ENCODE measurements around the gene VGLL3.

Gene VGLL3

DNA sequence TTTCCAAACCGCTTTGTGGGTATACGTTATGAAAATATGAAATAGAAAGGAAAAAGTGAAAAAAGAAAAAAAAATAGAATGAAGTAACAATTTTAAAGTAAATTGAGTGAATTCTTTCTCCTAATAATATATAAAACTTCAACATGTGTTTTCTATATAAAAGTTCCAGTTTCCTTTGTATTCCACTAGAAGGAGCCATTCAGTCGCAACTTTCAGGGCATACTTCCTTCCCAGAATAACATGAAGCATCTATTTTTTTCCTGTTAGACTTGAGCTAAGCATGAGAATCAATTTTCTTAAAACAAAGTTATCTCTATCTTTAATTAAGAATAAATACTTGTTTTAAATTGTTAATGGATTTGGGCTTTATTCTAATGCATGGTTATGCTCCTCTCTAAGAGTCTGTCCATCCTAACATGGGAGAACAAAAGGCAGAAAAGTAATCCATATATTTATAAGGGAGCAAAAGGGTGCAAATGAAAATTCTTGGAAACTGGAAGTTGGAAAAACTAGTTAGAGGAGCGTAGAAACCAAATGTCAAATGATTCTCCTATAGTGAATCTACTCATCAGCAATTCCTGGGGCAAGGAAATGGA lies 16.0 kb upstream of the VGLL3 start:
- no peak overlapping the region for H3K9ac ChIP-seq (ENCODE audit: insufficient read length)
- DNase-seq (ENCODE audit: low read depth, low spot score) = no peak
- H3K27ac ChIP-seq = no peak overlapping the region
- TF ChIP-seq FOXP2 (optimal IDR thresholded peaks at IDR 0.05; ENCODE audit: control extremely low read depth, extremely low read length, insufficient read depth) (no peak), EZH2 (IDR thresholded peaks at IDR 0.05) (no peak), POLR2AphosphoS5 (IDR thresholded peaks at IDR 0.05; ENCODE audit: borderline replicate concordance, low read depth, low read length) (no peak)
- no peaks in the 10 kb centered on the region for H3K9me3 ChIP-seq (ENCODE audit: low read depth, low read length)
- H3K36me3 ChIP-seq (ENCODE audit: insufficient read depth, low read length) = no peaks in the 10 kb centered on the region
- no peak overlapping the region for H3K4me3 ChIP-seq

DNA sequence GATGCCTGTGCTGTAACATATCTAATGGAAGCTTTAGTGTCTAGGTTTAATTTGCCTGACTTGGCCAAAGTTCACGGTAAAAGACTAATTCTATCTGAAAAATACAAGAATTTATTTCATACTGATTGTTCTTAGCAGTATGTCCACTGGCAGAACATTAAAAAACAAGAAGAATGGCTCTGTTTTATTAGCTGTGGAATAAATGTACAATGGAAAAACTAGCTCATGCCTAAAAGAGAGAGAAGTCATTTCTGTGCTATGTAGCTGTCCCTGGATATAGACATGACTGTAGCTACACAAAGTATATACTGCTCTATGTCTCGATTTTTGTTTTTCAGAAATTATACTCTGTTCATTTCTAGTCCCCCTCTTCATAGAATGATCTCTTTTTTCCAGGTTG lies 13.9 kb upstream of the VGLL3 start:
- TF ChIP-seq FOXP2 (optimal IDR thresholded peaks at IDR 0.05; ENCODE audit: control extremely low read depth, extremely low read length, insufficient read depth) (no peak), POLR2AphosphoS5 (IDR thresholded peaks at IDR 0.05; ENCODE audit: borderline replicate concordance, low read depth, low read length) (no peak), EZH2 (IDR thresholded peaks at IDR 0.05) (no peak)
- Histone ChIP-seq H3K27ac (no peak overlapping the region), H3K4me3 (no peak overlapping the region), H3K9ac (ENCODE audit: insufficient read length) (no peak overlapping the region), H3K9me3 (ENCODE audit: low read depth, low read length) (no peaks in the 10 kb centered on the region), H3K36me3 (ENCODE audit: insufficient read depth, low read length) (no peaks in the 10 kb centered on the region)
- no peak for DNase-seq (ENCODE audit: low read depth, low spot score)

DNA sequence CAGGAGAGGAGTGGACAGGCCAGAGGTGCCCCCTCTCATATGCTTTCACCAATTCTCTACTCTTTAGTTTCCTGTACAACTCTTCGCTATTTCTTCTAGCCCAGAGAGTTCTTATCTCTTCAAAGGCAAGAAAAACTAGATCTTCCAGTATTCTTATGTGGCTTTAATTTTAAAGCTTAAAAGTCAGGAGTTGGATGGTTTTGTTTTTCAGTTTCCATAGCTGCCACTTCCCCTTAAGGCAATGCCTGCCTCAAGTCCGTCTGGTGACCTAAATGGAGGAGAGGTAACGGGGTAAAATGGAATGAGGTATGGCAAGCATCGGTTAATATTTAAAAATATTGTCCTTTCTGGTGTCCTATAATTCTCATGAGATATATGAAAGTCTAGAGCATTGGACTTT lies 11.4 kb upstream of the VGLL3 start:
- TF ChIP-seq FOXP2 (optimal IDR thresholded peaks at IDR 0.05; ENCODE audit: control extremely low read depth, extremely low read length, insufficient read depth) (no peak), POLR2AphosphoS5 (IDR thresholded peaks at IDR 0.05; ENCODE audit: borderline replicate concordance, low read depth, low read length) (no peak), EZH2 (IDR thresholded peaks at IDR 0.05) (no peak)

DNA sequence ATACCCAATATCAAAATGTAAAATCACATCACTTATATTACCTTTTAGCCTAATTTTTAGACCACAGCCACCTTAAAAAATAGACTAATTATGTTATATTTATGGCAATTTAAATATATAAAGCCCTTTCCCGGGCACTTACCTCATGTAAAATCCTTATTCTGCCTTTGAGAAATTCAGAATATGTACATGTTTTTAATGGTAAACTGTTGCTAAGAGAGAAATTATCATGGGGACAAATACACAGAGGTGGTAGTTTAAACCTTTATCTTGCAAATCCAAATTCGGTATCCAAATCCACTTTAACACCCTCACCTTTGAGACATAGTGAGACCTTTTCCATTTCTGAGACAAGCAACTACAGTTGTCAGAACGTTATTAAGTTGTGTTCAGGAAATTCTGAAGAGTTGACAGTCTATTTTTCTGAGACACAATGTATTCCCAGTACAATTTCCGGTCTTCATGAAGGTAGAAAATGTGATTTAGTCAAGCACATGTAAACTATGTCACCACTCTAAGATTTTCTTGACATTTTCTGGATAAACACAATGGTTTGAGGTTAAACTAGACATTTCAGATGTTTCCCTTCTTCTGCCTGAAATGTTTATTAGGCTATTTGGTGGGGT lies 10.6 kb upstream of the VGLL3 start:
- Histone ChIP-seq H3K9me3 (ENCODE audit: low read depth, low read length) (no peaks in the 10 kb centered on the region), H3K36me3 (ENCODE audit: insufficient read depth, low read length) (no peaks in the 10 kb centered on the region), H3K9ac (ENCODE audit: insufficient read length) (no peak overlapping the region), H3K27ac (no peak overlapping the region), H3K4me3 (no peak overlapping the region)
- no peak for DNase-seq (ENCODE audit: low read depth, low spot score)
- TF ChIP-seq EZH2 (IDR thresholded peaks at IDR 0.05) (no peak), POLR2AphosphoS5 (IDR thresholded peaks at IDR 0.05; ENCODE audit: borderline replicate concordance, low read depth, low read length) (no peak), FOXP2 (optimal IDR thresholded peaks at IDR 0.05; ENCODE audit: control extremely low read depth, extremely low read length, insufficient read depth) (no peak)

More for the DNA sequence above, 11.4 kb upstream of the VGLL3 start:
- Histone ChIP-seq H3K27ac (no peak overlapping the region), H3K36me3 (ENCODE audit: insufficient read depth, low read length) (no peaks in the 10 kb centered on the region), H3K4me3 (no peak overlapping the region), H3K9me3 (ENCODE audit: low read depth, low read length) (no peaks in the 10 kb centered on the region), H3K9ac (ENCODE audit: insufficient read length) (no peak overlapping the region)
- no peak for DNase-seq (ENCODE audit: low read depth, low spot score)

DNA sequence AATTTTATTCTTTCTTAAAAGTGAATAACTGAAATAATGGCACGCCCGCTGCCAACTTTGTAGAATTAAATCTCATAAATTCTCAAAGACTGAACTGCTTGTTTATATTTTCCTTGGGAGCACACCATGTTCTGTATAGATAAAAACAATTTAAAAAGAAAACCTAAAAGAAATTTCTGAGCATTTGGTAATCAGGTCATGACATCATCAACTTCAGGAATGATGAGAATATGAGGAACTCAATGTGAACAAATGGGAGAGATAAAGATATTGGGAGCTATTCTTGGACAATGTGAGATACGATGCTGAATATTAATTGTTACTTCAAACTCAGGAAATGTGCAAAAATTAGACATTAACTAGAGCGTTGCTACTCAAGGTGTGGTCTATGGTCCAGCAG lies 10.0 kb upstream of the VGLL3 start:
- no peak overlapping the region for H3K4me3 ChIP-seq
- DNase-seq (ENCODE audit: low read depth, low spot score) = no peak
- H3K9me3 ChIP-seq (ENCODE audit: low read depth, low read length) = no peaks in the 10 kb centered on the region

DNA sequence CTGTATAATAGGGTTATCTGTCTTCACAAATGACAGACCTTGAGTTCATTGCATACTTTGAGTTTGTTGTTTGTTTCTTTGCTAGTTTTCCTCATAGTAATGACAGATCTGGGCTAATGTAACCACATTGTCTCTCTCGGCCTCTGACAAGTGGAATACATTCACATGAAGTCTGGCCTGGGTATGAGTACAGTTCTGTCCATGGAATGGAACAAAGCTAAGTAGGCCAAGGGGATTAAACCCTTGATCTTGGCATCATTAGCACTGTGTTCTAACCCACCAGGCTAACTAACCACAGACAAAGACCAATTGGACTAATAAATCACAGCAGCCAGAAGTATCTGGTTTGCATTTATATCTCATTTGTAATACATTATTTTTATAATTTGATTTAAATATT lies 7.6 kb upstream of the VGLL3 start:
- H3K4me3 ChIP-seq = no peak overlapping the region
- H3K36me3 ChIP-seq (ENCODE audit: insufficient read depth, low read length) = no peaks in the 10 kb centered on the region
- DNase-seq (ENCODE audit: low read depth, low spot score) = no peak
- no peak overlapping the region for H3K27ac ChIP-seq
- no peaks in the 10 kb centered on the region for H3K9me3 ChIP-seq (ENCODE audit: low read depth, low read length)
- no peak overlapping the region for H3K9ac ChIP-seq (ENCODE audit: insufficient read length)
- no peak for TF ChIP-seq POLR2AphosphoS5 (IDR thresholded peaks at IDR 0.05; ENCODE audit: borderline replicate concordance, low read depth, low read length)
- TF ChIP-seq FOXP2 (optimal IDR thresholded peaks at IDR 0.05; ENCODE audit: control extremely low read depth, extremely low read length, insufficient read depth) = no peak
- TF ChIP-seq EZH2 (IDR thresholded peaks at IDR 0.05) = no peak

More for the DNA sequence above, 10.0 kb upstream of the VGLL3 start:
- TF ChIP-seq FOXP2 (optimal IDR thresholded peaks at IDR 0.05; ENCODE audit: control extremely low read depth, extremely low read length, insufficient read depth) (no peak), EZH2 (IDR thresholded peaks at IDR 0.05) (no peak), POLR2AphosphoS5 (IDR thresholded peaks at IDR 0.05; ENCODE audit: borderline replicate concordance, low read depth, low read length) (no peak)
- Histone ChIP-seq H3K27ac (no peak overlapping the region), H3K9ac (ENCODE audit: insufficient read length) (no peak overlapping the region), H3K36me3 (ENCODE audit: insufficient read depth, low read length) (no peaks in the 10 kb centered on the region)

DNA sequence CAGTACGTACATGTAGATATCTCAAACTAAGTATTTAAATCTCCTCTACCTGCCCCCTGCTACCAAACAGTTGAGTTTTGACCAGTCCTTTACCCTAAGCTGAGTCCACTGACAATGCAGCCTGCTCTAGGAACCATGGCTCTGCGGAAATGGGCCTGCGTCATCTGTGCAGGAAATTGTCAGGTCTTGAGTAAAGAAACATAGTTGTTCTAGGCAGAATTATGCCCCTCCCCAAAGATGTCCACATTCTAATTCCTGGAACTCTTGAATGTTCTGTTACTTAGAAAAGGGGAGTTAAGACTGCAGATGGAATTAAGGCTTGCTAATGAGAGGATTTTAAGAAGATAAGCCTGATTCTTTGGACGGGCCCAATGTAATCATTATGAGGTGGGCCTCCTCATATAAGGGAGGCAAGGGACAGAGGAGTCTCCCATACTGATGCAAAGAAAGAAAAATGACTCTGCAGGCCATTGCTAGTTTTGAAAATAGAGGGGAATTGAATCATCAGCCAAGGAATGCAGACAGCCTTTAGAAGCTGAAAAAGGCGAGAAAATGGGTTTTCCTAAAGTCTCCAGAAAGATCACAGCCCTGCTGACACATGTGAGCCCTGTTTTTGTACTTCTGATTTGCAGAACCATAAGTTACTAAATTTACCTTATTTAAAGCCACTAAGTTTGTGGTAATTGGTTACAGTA lies 5.5 kb upstream of the VGLL3 start:
- no peaks in the 10 kb centered on the region for H3K9me3 ChIP-seq (ENCODE audit: low read depth, low read length)
- no peak overlapping the region for H3K9ac ChIP-seq (ENCODE audit: insufficient read length)
- no peak overlapping the region for H3K27ac ChIP-seq
- no peak for DNase-seq (ENCODE audit: low read depth, low spot score)
- no peaks in the 10 kb centered on the region for H3K36me3 ChIP-seq (ENCODE audit: insufficient read depth, low read length)
- no peak overlapping the region for H3K4me3 ChIP-seq
- no peak for TF ChIP-seq POLR2AphosphoS5 (IDR thresholded peaks at IDR 0.05; ENCODE audit: borderline replicate concordance, low read depth, low read length)
- TF ChIP-seq EZH2 (IDR thresholded peaks at IDR 0.05) = no peak
- no peak for TF ChIP-seq FOXP2 (optimal IDR thresholded peaks at IDR 0.05; ENCODE audit: control extremely low read depth, extremely low read length, insufficient read depth)

DNA sequence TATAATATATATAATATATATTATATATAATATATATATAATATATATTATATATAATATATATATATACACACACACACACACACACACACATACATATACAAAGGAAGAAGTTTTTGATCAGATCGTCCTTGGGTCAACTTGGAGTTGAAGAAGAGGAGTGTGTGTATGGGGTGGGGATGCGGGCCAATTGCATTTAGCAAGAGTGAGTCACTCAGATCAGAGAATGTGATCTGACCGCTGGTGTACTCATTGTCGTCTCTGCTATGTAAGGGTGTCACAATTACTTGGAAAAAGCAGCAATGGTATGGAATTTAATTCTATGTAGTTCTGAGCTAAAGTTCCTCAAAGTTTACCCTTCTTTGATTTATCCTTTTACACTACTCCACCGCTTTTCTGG lies 4.6 kb upstream of the VGLL3 start:
- Histone ChIP-seq H3K9me3 (ENCODE audit: low read depth, low read length) (no peaks in the 10 kb centered on the region), H3K4me3 (no peak overlapping the region), H3K27ac (no peak overlapping the region), H3K36me3 (ENCODE audit: insufficient read depth, low read length) (no peaks in the 10 kb centered on the region), H3K9ac (ENCODE audit: insufficient read length) (no peak overlapping the region)
- DNase-seq (ENCODE audit: low read depth, low spot score) = no peak
- TF ChIP-seq POLR2AphosphoS5 (IDR thresholded peaks at IDR 0.05; ENCODE audit: borderline replicate concordance, low read depth, low read length) (no peak), FOXP2 (optimal IDR thresholded peaks at IDR 0.05; ENCODE audit: control extremely low read depth, extremely low read length, insufficient read depth) (no peak), EZH2 (IDR thresholded peaks at IDR 0.05) (no peak)

All from SK-N-MC (cell line).